ENCODE measurements around the gene STAP2. TPM values are rescaled to one million over a fixed set of nuclear protein-coding genes. Genes with fewer than 3 reads are reported as not detected.

Gene STAP2
- total RNA-seq, 1 experiment from 2014 or later = 72.6 TPM

DNA sequence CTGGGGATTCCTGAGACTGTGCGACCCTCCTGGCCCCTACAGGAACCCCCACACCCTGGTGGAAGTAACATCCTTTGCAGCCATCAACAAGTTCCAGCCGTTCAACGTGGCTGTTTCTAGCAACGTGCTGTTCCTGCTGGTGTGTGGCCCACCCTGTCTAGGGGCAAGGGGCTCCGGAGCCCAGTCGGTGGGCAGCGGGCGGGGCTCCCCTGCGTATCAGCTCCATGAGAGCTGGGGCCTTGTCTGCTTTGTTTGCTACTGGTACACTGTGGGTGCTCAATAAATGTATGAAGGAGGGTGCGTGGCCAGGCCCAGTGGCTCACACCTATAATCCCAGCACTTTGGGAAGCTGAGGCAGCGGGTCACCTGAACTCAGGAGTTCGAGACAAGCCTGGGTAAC, 15.7 kb upstream of the STAP2 start:
- H3K9ac ChIP-seq (ENCODE audit: low read length) = no peak overlapping the region
- H3K79me2 ChIP-seq (ENCODE audit: low read length) = no peaks in the 10 kb centered on the region
- no peaks in the 10 kb centered on the region for H4K20me1 ChIP-seq (ENCODE audit: low read length)
- H3F3A ChIP-seq (ENCODE audit: low read length, unreplicated experiment) = no peaks in the 10 kb centered on the region
- POLR2A ChIA-PET (ENCODE audit: unreplicated experiment) = no interaction called here
- H3K27me3 ChIP-seq (ENCODE audit: low read length) = no peaks in the 10 kb centered on the region
- no TSS peak for BruUV-seq (replicated peaks)
- no peaks in the 10 kb centered on the region for H3K36me3 ChIP-seq (ENCODE audit: low read depth, low read length)
- TF ChIP-seq, protein P1, sequence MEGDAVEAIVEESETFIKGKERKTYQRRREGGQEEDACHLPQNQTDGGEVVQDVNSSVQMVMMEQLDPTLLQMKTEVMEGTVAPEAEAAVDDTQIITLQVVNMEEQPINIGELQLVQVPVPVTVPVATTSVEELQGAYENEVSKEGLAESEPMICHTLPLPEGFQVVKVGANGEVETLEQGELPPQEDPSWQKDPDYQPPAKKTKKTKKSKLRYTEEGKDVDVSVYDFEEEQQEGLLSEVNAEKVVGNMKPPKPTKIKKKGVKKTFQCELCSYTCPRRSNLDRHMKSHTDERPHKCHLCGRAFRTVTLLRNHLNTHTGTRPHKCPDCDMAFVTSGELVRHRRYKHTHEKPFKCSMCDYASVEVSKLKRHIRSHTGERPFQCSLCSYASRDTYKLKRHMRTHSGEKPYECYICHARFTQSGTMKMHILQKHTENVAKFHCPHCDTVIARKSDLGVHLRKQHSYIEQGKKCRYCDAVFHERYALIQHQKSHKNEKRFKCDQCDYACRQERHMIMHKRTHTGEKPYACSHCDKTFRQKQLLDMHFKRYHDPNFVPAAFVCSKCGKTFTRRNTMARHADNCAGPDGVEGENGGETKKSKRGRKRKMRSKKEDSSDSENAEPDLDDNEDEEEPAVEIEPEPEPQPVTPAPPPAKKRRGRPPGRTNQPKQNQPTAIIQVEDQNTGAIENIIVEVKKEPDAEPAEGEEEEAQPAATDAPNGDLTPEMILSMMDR (conservative IDR thresholded peaks at IDR 0.05; ENCODE audit: low read depth, low read length) = no peak
- no peak for TF ChIP-seq EZH2 (IDR thresholded peaks at IDR 0.05; ENCODE audit: low read length, unreplicated experiment)
- no peak overlapping the region for H3K4me2 ChIP-seq (ENCODE audit: low read length)
- H3K27ac ChIP-seq (ENCODE audit: low read length) = no peak overlapping the region
- CTCF ChIA-PET = no interaction called here
- H3K4me3 ChIP-seq (ENCODE audit: low read length) = no peak overlapping the region
- intact Hi-C loops (cut with micrococcal nuclease) = loop anchor here (5.0 kb wide), 1 partner anchor 87 kb away; no protein-coding TSS in a partner anchor
- H2AFZ ChIP-seq (ENCODE audit: low read length) = no peak overlapping the region
- DNase-seq = no peak
- no peaks in the 10 kb centered on the region for H3K9me3 ChIP-seq (ENCODE audit: low read length)
- H3K9me2 ChIP-seq (replicated peaks; ENCODE audit: low read length) = no peaks in the 10 kb centered on the region
- no peak for ATAC-seq
- H3K4me1 ChIP-seq (ENCODE audit: insufficient read depth, low read length) = no peaks in the 10 kb centered on the region

DNA sequence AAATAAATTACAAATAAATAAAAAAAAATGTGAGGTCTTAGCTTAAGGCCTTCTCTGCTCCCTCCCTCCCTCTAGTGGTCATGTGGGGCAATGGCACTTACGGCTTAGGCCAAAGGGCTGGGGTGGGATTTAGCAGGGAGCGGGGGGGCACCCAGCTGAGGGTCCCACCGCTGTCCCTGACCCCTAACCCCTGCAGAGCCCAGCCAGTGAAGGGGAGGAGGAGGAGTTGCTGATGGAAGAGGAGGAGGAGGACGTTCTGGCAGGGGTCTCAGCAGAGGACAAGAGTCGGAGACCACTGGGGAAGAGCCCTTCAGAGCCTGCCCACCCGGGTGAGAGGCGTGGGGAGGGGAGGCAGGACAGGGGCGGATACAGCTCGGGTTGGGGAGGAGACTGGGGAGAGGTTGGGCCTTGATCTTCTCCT, 14.1 kb upstream of the STAP2 start:
- Histone ChIP-seq H3K4me2 (ENCODE audit: low read length) (no peak overlapping the region), H3K4me3 (ENCODE audit: low read length) (no peak overlapping the region), H3K4me1 (ENCODE audit: insufficient read depth, low read length) (no peaks in the 10 kb centered on the region), H3K79me2 (ENCODE audit: low read length) (no peaks in the 10 kb centered on the region), H3F3A (ENCODE audit: low read length, unreplicated experiment) (no peaks in the 10 kb centered on the region), H2AFZ (ENCODE audit: low read length) (no peak overlapping the region), H3K27ac (ENCODE audit: low read length) (no peak overlapping the region), H3K9me3 (ENCODE audit: low read length) (no peaks in the 10 kb centered on the region), H4K20me1 (ENCODE audit: low read length) (no peaks in the 10 kb centered on the region), H3K27me3 (ENCODE audit: low read length) (no peaks in the 10 kb centered on the region), H3K36me3 (ENCODE audit: low read depth, low read length) (no peaks in the 10 kb centered on the region), H3K9me2 (replicated peaks; ENCODE audit: low read length) (no peaks in the 10 kb centered on the region), H3K9ac (ENCODE audit: low read length) (no peak overlapping the region)
- ChIA-PET CTCF (interaction anchor here (0.6 to 1.2 kb wide), 7 partner anchors 10 to 574 kb away, joined by 3 to 23 read pairs (median 5); partner anchors contain the start of gene YJU2), POLR2A (ENCODE audit: unreplicated experiment) (interaction anchor here (0.6 to 0.7 kb wide), 2 partner anchors 9 to 11 kb away, joined by 3 to 11 read pairs; partner anchors contain the start of gene MPND)
- DNase-seq (peak; percentile 57), ATAC-seq (peak; percentile 55; the same call in 1 of the 2 replicates)
- no TSS peak for BruUV-seq (replicated peaks)
- TF ChIP-seq EZH2phosphoT487 (IDR thresholded peaks at IDR 0.05; ENCODE audit: borderline replicate concordance, low read length) = no peak
- TF ChIP-seq, protein P1 (conservative IDR thresholded peaks at IDR 0.05; ENCODE audit: low read depth, low read length) = peak; percentile 65
- intact Hi-C loops (cut with micrococcal nuclease) = loop anchor here (5.0 kb wide), 1 partner anchor 85 kb away; no protein-coding TSS in a partner anchor

DNA sequence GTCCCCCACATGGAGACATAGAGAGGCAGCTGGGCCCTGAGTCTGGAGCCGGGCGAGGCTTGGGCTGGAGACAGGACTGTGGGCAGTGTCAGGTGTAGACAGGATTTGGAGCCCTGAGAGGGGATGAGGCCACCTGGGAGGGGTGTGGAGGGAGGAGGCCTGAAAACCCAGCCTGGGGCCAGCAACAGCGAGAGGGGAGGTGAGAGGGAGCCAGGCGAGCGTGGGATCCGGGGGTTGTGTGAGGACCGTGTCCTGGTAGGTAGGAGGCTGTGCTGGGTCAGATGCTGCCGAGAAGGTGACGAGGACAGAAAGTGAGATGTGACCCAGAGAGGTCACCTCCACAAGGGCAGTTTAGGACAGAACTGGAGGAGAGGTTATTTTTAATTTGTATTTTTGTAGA, 12.1 kb upstream of the STAP2 start:
- no peaks in the 10 kb centered on the region for H3K79me2 ChIP-seq (ENCODE audit: low read length)

More for the DNA sequence above, 12.1 kb upstream of the STAP2 start:
- intact Hi-C loops (cut with micrococcal nuclease) = loop anchor here (5.0 kb wide), 1 partner anchor 83 kb away; no protein-coding TSS in a partner anchor
- H3F3A ChIP-seq (ENCODE audit: low read length, unreplicated experiment) = no peaks in the 10 kb centered on the region
- no peak overlapping the region for H3K4me2 ChIP-seq (ENCODE audit: low read length)
- no peaks in the 10 kb centered on the region for H3K4me1 ChIP-seq (ENCODE audit: insufficient read depth, low read length)
- no peak for ATAC-seq
- no peak overlapping the region for H3K9ac ChIP-seq (ENCODE audit: low read length)
- H4K20me1 ChIP-seq (ENCODE audit: low read length) = no peaks in the 10 kb centered on the region
- CTCF ChIA-PET = no interaction called here
- H2AFZ ChIP-seq (ENCODE audit: low read length) = no peak overlapping the region
- H3K27ac ChIP-seq (ENCODE audit: low read length) = no peak overlapping the region
- BruUV-seq (replicated peaks) = no TSS peak
- no peak overlapping the region for H3K4me3 ChIP-seq (ENCODE audit: low read length)
- H3K36me3 ChIP-seq (ENCODE audit: low read depth, low read length) = no peaks in the 10 kb centered on the region
- H3K27me3 ChIP-seq (ENCODE audit: low read length) = no peaks in the 10 kb centered on the region
- no peaks in the 10 kb centered on the region for H3K9me3 ChIP-seq (ENCODE audit: low read length)
- no peaks in the 10 kb centered on the region for H3K9me2 ChIP-seq (replicated peaks; ENCODE audit: low read length)
- DNase-seq = no peak
- TF ChIP-seq EZH2phosphoT487 (IDR thresholded peaks at IDR 0.05; ENCODE audit: borderline replicate concordance, low read length) (no peak), EZH2 (IDR thresholded peaks at IDR 0.05; ENCODE audit: low read length, unreplicated experiment) (no peak)
- TF ChIP-seq, protein P1 (conservative IDR thresholded peaks at IDR 0.05; ENCODE audit: low read depth, low read length) = no peak
- POLR2A ChIA-PET (ENCODE audit: unreplicated experiment) = no interaction called here

Measured in PC-3 (cell line).